Peyer's patch (tissue), 4 donors: ENCODE measurements around the gene UBE2E2. TPM values are rescaled to one million over a fixed set of nuclear protein-coding genes. Genes with fewer than 3 reads are reported as not detected.

Source experiments
- DNase-seq, 3 donors: peaks; one replicate each; pipeline ENCODE4 v3.0.0-alpha.2; 2017 to 2019
- H3K27ac ChIP-seq, 4 donors: fragments of 200-600 bp; sonication (generic); one replicate each; pipeline ENCODE4 v1.5.1; 2016 to 2019
- H3K27me3 ChIP-seq, 2 donors: fragments of 200-600 bp; sonication (generic); one replicate each; pipeline ENCODE4 v1.5.1; 2019
- H3K36me3 ChIP-seq, 3 donors: fragments of 200-600 bp; sonication (generic); one replicate each; pipeline ENCODE4 v1.5.1; 2016 to 2019
- H3K4me1 ChIP-seq, 4 donors: fragments of 200-600 bp; sonication (generic); one replicate each; pipeline ENCODE4 v1.5.1; 2016 to 2019
- H3K4me3 ChIP-seq, 4 donors: fragments of 200-600 bp; sonication (generic); 1 replicate in 3 of 4; 2 replicates in 1 of 4; pipeline ENCODE4 v1.5.1; 2016 to 2019; ENCODE audit warnings: mild to moderate bottlenecking in 1 of 4
- H3K9me3 ChIP-seq, 4 donors: fragments of 200-600 bp; sonication (generic); one replicate each; pipeline ENCODE4 v1.5.1; 2016 to 2019; ENCODE audit warnings: mild to moderate bottlenecking in 1 of 4
- CTCF ChIP-seq, 6 experiments: fragments of 450-650 bp in 4 of 6; fragments of 200-600 bp in 2 of 6; sonication (generic) in 1 of 6; IDR thresholded peaks; one replicate each; pipeline ENCODE4 v1.5.1; 2017 to 2019; ENCODE audit warnings: antibody characterized with exemption in 6 of 6, mild to moderate bottlenecking in 3 of 6, moderate library complexity in 1 of 6
- POLR2A ChIP-seq, 2 donors: fragments of 450-650 bp; IDR thresholded peaks; one replicate each; pipeline ENCODE4 v1.5.1; 2017; ENCODE audit warnings: antibody characterized with exemption in 2 of 2, mild to moderate bottlenecking in 2 of 2, moderate library complexity in 2 of 2
- total RNA-seq, 4 donors: library from RNA; depleted of rRNA; stranded (reverse); fragments of >200 nt; gene quantifications; one replicate each; pipeline ENCODE4 v1.1.0, GENCODE V29; 2016

UBE2E2 gene
- total RNA-seq, 4 donors from 2014 or later, result 0.70 to 37.1 (median 20.8) TPM

GRCh38 chr3:23550402-23550801, 347.3 kb downstream of the UBE2E2 start:
- Histone ChIP-seq H3K4me3 (no peak overlapping the region), H3K36me3 (no peaks in the 10 kb centered on the region)
- TF ChIP-seq CTCF (IDR thresholded peaks at IDR 0.05) (no peak), POLR2A (IDR thresholded peaks at IDR 0.05) (no peak)

GRCh38 chr3:23552506-23552905, 349.4 kb downstream of the UBE2E2 start:
- H3K9me3 ChIP-seq, result no peaks in the 10 kb centered on the region
- H3K27me3 ChIP-seq, result no peaks in the 10 kb centered on the region
- H3K4me1 ChIP-seq, result no peaks in the 10 kb centered on the region
- no peak overlapping the region for H3K4me3 ChIP-seq
- TF ChIP-seq CTCF (IDR thresholded peaks at IDR 0.05), result no peak
- TF ChIP-seq POLR2A (IDR thresholded peaks at IDR 0.05), result no peak
- H3K36me3 ChIP-seq, result no peaks in the 10 kb centered on the region
- no peak overlapping the region for H3K27ac ChIP-seq
- DNase-seq, result no peak

More at GRCh38 chr3:23550402-23550801, 347.3 kb downstream of the UBE2E2 start:
- Histone ChIP-seq H3K4me1 (no peaks in the 10 kb centered on the region), H3K27ac (no peak overlapping the region), H3K9me3 (no peaks in the 10 kb centered on the region), H3K27me3 (no peaks in the 10 kb centered on the region)
- DNase-seq, result no peak

GRCh38 chr3:23553353-23553752, 350.2 kb downstream of the UBE2E2 start:
- H3K36me3 ChIP-seq, result no peaks in the 10 kb centered on the region
- H3K9me3 ChIP-seq, result no peaks in the 10 kb centered on the region
- H3K27me3 ChIP-seq, result no peaks in the 10 kb centered on the region
- no peak for DNase-seq
- H3K4me1 ChIP-seq, result no peaks in the 10 kb centered on the region
- H3K4me3 ChIP-seq, result no peak overlapping the region
- TF ChIP-seq CTCF (IDR thresholded peaks at IDR 0.05) (no peak), POLR2A (IDR thresholded peaks at IDR 0.05) (no peak)
- no peak overlapping the region for H3K27ac ChIP-seq

- H3K36me3 ChIP-seq, result no peaks in the 10 kb centered on the region
Observed at GRCh38 chr3:23565041-23565775, 362.1 kb downstream of the UBE2E2 start.

GRCh38 chr3:23566499-23566898, 363.4 kb downstream of the UBE2E2 start:
- no peak for TF ChIP-seq POLR2A (IDR thresholded peaks at IDR 0.05)
- H3K36me3 ChIP-seq, result no peaks in the 10 kb centered on the region
- H3K9me3 ChIP-seq, result no peaks in the 10 kb centered on the region
- no peak for DNase-seq
- no peak overlapping the region for H3K4me3 ChIP-seq
- H3K27ac ChIP-seq, result no peak overlapping the region
- no peaks in the 10 kb centered on the region for H3K27me3 ChIP-seq
- no peaks in the 10 kb centered on the region for H3K4me1 ChIP-seq

More at GRCh38 chr3:23565041-23565775, 362.1 kb downstream of the UBE2E2 start:
- Histone ChIP-seq H3K9me3 (no peaks in the 10 kb centered on the region), H3K4me3 (no peak overlapping the region), H3K27ac (no peak overlapping the region), H3K4me1 (no peaks in the 10 kb centered on the region), H3K27me3 (no peaks in the 10 kb centered on the region)
- no peak for DNase-seq
- TF ChIP-seq POLR2A (IDR thresholded peaks at IDR 0.05), result no peak
- TF ChIP-seq CTCF (IDR thresholded peaks at IDR 0.05), result no peak

GRCh38 chr3:23567917-23568316, 364.8 kb downstream of the UBE2E2 start:
- no peak for TF ChIP-seq POLR2A (IDR thresholded peaks at IDR 0.05)
- no peak for TF ChIP-seq CTCF (IDR thresholded peaks at IDR 0.05)
- no peak for DNase-seq
- Histone ChIP-seq H3K27ac (no peak overlapping the region), H3K9me3 (no peaks in the 10 kb centered on the region), H3K36me3 (no peaks in the 10 kb centered on the region), H3K27me3 (no peaks in the 10 kb centered on the region), H3K4me1 (no peaks in the 10 kb centered on the region), H3K4me3 (no peak overlapping the region)
